ENCODE results near the gene RTTN.

Gene RTTN

DNA sequence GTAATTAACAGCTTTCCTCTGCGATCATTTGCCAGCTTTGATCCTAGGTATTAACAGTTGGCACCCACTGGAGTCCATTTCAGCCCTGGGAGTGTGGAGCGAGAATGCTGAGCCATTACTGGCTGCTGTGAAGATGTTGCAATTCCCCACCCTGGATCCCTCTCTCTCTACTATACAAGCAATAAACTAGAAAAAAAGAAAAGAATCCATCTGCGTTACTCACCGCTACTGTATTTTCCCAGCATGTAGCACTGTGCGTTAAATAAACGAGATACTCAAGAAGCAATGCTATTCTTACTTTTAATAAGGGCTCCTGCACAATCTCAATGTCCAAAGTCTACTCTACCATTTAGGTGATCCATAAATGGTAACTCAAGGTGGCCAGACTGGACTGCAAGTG lies 8.5 kb downstream of the RTTN start:
- no peak for DNase-seq

DNA sequence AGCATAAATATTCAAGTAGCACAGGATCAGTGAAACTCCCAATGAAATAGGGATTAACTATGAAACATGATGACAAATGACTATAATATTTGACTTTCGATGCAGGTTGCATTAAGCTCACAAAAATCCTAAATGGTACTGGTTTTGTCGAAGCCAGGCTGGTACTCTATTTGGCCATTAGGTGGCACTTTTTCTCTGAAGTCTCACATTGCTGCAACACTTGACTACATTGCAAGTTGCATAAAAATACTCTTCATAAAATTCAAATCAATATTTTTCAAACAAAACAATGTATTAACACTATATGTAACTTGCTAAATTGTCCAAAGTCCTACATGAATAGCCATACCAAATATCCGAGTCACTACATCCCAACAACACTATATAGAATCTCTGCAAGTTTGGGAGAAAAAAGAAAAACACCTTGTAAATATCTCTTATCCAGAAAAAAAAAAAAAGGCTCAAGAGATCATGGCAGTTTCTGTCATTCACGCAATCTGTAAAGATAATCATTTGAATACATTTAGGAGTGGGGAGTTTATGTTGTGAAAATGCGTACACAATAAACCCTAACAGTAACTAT lies 9.5 kb downstream of the RTTN start:
- DNase-seq = peak in 1 of 5 experiments; percentile 58

DNA sequence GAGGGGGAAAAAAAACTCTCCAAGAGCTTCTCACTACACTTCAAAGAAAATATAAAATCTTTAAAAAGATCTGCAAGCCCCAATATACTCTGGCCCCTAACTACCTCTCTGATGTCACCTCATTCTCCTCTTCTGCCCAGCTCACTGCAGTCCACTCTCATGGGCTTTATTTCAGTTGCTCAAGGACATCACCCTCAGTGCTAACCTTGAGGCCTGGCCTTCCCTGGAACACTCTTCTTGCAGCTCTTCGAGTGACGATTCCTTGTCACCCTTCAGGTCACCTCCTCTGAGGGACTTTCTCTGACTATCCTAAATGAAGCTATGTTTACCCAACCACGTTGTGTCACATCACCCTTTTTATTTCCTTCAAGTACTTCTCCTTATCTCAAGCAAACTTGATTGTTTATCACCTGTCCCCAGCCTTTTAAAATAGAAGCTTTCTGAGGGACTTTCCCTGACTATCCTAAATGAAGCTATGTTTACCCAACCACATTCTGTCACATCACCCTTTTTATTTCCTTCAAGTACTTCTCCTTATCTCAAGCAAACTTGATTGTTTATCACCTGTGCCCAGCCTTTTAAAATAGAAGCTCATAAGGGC lies 10.4 kb downstream of the RTTN start:
- peak in 1 of 5 experiments; percentile 63 for DNase-seq

DNA sequence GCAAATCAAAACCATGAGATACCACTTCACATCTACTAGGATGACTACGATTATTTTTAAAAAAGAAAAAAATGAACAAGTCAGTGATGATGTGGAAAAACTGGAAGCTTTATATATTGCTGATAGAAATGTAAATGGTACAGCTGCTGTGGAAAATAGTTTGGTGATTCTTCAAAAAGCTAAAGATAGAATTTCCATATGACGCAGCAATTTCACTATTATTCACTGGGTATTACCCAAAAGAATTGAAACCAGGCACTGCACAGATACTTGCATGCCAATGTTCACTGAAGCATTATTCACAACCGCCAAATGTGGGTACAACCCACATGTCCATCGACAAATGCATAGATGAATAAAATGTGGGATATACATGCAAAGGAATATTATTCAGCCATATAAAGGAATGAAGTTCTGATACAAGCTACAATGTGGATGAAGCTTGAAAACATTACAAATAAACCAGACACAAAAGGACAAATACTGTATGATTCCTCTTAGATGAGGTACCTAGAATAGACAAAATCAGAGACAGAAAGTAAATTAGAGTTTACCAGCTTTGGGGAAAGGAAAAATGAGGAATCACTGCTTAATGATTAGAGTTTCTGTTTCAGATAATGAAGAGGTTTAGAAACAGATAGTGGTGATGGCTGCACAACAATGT lies 11.1 kb downstream of the RTTN start:
- DNase-seq = peak in 1 of 5 experiments; percentile 83

DNA sequence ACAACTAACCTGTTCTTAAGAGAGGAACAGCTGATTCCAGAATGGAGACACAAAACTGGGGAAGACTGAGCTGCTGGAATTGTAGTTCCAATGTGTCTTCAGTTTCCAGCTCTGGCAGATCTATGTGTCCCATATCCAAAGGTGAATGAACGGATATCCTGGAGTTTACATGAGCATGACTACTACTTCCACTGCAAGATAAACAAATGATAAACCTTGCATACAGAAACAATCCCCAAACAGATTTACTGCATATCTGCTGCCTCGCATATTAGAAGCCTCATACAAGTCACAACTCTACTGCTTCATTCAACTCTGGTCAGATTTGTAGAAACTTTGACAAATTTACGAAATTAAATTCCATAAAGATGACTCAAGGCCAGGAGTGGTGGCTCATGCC lies 15.0 kb downstream of the RTTN start:
- DNase-seq = no peak

DNA sequence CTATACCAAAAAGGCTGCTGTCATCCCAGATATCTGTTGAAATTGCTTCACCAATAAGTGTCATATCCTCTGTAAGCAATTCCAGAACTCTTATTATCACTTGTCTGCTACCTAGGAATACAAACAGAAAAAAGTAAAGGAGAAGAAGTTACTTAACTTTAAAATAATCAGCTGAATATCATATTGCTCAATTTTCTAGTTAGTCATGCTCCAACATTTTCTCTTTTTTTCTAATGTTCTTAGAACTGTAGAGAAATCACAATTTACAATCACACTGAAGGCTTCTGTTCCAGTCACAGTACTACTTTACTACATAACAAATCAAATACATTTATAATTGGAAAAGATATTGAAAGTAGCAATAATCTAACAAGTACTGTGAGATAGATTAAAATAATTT lies 17.4 kb downstream of the RTTN start:
- no peak for DNase-seq

DNA sequence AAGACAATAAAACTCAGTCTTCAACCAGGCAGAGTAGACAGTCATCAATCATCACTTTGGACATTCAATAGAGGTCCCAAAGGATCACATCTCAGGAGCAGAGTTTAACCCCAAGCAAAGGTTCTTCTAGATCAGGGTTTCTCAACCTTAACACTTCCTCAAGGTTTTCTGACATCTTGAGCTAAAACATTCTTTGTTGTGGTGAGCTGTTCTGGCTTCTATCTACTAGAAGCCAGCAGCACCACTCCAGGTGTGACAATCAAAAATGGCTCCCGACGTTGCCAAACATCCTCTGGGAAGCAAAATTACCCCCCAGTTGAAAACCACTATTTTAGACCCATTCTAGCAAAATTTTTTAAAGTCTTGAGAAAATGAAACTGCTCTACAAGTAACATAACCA lies 22.0 kb downstream of the RTTN start:
- no peak for DNase-seq

DNA sequence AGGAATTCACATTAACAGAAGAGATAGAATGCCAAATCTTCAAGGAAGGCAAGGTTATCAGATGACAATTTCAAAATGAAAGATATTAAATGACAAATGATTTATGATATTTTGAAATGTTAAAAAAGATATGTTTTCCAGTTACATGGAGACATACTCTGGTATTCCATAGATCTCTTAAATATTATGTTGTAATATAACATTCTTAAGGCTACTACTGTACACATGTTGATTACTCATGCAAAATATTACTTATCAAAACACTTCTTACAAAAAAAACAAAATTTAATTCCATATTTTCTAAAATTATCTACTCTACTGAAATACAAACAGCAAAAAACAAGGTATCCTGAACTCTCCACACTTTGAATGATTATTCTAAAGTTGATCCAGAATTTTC lies 22.9 kb downstream of the RTTN start:
- no peak for DNase-seq

DNA sequence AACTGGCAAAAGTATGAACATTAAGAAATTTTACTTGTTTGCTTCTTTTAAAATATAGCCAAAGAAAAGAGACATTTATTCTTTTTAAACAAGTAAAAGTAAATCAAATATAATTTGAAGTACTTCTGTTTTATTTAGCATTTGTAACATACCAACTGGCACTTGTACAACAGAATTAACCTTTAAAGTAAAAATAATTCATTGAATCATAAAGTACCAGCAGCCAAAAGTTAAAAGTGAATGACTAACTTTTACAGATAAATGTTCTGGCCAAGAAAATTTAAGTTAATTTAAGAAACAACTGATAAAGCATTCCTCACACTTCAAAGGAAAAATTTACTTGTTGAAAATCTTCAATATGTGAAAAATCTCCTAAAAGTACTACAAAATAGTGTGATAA lies 23.8 kb downstream of the RTTN start:
- DNase-seq = no peak

DNA sequence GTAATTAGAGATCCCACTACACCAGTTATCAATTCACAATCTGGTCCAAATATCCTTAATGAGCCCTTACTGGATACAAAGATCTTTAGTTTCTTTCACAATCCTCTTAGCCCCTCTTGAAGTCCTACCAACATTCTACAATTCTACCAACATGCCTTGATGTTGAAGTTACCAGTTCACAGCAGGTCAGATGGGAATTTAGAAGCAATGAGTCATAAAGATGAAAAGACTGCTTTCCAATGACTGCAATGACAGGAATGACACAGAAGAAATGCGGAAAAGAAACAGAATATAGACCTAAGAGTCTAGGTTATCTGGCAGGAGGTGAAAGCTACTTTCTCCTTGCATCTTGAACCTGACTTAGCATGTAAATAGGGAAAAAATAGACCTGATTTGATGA lies 24.5 kb downstream of the RTTN start:
- DNase-seq = no peak

DNA sequence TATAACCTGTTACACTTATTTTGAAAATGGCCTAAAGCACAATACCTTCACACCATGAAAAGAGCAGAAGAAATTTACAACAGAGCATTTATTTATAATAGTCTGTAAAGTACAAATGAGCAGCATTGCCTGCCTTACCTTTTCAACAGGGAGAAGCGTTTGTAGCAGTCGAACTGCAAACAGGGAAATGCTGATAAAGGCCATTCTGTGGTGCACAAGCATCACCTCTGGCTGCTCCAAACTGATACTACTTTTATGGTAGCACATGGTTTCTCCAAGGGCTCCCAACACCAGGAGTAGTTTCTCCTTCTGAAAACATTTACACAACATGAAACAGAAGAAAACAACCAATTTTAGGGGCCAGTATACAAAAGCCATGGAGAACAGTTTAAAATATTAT lies 28.9 kb downstream of the RTTN start:
- no peak for DNase-seq

DNA sequence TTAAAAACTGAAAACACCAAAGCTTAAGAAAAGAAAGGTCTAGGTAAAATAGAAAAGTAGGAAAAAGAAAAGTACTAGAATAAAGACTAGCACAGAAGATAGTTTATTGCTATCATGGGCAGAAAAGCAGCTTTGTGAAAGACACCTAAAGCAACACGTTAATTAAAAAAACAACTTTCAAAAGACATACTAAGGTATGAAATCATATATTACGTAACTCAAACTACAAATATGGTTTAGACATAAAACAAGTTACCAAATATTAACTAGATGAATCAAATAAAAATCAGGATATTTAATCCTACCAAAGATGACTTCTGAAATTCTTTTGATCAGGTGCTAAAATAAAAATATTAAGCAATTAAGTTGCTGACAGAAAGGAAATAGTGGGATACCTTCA lies 30.3 kb downstream of the RTTN start:
- DNase-seq = no peak

DNA sequence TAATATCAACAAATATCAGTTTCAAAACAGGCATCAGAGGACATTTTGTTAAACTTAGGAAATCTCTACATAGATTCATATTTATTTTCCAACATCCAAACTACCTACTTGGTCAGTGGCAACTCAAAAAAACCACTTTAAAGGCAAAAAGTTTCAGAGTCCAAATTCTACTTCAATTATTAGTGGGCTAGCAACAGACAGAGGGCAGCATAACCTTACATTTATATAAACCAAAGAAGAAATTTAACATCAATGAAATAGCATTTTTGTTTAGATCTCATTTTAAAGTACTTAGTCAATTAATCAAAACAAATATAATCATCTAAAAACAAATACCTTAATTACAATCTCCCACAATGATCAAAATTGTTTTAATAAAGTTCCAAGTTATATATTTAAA lies 33.3 kb downstream of the RTTN start:
- DNase-seq = no peak

DNA sequence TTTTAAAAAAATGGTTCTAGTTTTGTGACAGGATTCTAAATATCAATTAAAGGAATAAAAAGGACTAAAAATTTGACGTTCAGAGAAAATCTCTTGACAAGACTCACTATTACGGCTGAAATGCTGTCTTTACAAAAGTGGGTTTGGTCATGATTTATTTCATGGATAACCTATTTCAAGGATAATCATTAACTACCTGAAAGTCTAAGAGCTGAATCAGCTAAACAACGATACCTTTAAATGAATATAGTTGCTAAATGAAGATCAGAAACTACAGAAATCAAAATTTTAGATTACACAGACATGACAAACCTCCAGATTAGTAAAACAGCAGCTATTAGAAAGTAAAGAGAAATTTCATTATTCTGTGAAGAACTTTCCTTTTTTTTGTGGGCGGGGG lies 35.7 kb downstream of the RTTN start:
- no peak for DNase-seq

DNA sequence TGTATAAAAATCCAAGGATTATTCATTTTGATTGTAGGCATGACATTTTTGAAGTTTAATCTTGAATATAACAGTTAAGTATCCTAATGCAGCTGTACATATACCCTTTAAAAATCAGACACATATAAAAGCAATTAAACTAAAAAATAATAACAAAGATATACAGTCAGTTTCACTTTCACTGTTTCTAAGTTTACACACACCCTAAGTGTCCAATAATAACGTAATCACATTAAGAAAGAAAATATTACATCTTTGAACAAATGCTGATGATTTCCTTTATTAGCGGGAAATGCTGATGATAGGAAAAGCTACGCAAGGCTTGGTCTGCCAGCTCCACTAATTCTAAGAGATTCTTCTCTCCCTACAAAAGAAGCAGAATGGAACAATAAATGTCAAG lies 38.8 kb downstream of the RTTN start:
- DNase-seq = no peak

DNA sequence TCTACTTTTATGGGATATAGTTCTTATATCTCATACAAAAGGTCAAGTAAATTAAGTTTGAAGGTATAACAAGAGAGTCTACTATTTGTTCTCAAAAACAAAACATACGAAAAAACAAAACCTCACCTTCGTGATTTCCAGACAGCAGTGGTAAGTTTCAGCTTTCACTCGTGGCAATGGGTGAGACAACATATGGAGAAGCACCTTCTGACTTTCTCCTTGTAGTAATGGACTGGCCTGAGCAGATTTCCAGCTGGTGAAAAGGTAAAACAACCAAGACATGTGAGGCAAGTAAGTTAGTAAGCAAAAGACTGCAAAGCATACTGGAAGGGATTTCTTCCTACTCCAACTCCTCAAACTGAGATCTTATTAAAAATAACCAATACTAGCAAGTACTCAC lies 39.6 kb downstream of the RTTN start:
- no peak for DNase-seq

DNA sequence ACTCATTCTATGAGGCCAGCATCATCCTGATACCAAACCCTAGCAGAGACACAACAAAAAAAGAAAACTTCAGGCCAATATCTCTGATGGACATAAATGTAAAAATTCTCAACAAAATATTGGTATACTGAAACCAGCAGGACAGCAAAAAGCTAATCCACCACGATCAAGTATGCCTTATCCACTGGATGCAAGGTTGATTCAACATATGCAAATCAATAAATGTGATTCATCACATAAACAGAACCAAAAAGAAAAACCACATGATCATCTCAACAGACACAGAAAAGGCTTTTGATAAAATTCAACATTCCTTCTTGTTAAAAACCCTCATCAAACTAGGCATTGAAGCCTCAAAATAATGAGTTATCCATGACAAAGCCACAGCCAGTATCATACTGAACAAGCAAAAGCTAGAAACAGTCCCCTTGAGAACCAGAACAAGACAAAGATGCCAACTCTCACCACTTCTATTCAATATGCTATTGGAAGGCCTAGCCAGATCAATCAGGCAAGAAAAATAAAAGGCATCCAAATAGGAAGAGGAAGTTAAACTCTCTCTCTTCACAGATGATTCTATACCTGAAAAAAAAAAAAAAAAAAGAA lies 45.3 kb downstream of the RTTN start:
- DNase-seq = no peak

DNA sequence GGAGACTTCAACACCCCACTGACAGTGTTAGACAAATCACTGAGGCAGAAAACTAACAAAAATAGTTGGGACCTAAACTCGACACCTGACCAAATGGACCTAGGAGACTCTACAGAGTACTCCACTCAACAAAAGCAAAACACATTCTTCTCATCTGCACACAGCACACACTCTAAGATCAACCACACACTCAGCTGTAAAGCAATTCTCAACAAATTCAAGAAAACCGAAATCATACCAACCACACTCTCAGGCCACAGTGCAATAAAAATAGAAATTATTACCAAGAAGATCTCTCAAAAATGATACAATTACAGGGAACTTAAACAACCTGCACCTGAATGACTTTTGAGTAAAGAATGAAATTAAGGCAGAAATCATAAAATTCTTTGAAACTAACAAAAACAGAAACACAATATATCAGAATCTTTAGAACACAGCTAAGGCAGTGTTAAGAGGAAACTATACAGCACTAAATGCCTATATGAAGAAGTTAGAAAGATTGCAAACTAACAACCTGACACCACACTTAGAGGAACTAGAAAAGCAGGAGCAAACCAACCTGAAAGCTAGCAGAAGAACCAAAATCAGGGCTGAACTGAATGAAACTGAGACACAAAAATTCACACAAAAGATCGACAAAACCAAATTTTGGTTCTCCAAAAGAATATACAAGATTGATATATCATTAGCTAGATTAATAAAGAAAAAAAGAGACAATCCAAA lies 46.3 kb downstream of the RTTN start:
- no peak for DNase-seq

DNA sequence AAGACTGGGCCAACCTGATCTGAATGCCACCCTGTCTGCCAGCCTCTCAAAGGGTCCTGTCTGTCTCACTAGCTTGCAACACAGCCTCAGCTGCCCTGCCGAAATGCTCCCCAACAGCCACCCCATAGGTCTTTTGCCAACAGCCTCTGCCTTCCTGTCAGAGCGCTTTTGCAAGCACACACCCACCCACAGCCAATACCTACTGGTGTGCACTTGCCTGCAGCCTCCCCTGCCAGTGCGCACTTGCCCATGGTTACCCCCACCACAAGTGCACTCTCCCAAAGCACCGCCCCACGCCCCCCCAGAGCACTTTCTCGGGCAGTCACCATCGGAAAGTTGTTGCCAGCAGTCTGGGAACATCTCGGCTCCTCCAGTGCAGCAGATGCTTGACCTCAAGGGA lies 48.6 kb downstream of the RTTN start:
- DNase-seq = no peak

DNA sequence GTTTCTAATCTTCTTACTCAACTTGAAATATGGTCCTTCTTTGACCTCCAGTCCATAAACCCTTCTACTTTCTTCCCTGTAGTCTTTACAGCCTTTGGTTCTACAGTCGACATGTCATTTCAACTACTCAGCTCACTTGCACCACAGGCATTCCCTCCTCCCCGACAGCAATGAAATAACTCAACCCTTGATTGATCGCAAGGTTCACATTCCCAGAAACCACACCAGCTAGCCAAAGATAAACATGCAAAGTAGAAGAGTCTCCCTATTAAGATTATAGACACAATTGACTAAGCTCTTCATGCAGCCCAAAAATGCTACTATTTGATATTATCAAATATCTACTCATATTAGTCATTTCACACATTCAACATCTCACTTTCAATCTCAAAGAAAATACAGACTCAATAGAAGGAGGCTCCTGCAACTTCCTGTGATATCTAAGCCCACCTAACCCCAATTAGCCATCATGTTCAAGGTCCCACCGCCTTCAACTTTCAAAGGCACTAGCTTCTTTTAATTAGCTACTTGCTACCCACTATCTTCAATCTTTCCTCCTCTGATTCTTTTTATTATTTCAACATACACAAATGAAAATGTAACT lies 50.8 kb downstream of the RTTN start:
- peak in 1 of 5 experiments; percentile 45 for DNase-seq

DNA sequence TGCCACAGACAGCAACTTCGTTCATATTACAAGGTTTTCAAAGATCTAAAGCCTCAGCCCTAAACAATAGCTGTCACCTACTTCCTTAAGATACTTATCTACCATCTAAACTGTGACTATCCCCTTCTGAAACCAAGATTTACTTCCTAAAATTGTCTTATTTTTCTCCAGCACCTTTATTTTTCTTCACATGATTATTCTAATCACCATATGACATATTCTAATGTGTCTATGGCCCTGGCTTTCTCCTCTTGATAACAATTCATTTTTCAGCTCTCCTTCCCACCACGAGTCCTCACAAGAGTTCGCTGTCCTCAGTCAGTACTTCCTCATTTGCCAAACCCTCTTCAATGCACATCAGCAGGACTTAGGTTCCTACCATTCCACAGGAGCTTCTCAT lies 53.9 kb downstream of the RTTN start:
- DNase-seq = no peak

DNA sequence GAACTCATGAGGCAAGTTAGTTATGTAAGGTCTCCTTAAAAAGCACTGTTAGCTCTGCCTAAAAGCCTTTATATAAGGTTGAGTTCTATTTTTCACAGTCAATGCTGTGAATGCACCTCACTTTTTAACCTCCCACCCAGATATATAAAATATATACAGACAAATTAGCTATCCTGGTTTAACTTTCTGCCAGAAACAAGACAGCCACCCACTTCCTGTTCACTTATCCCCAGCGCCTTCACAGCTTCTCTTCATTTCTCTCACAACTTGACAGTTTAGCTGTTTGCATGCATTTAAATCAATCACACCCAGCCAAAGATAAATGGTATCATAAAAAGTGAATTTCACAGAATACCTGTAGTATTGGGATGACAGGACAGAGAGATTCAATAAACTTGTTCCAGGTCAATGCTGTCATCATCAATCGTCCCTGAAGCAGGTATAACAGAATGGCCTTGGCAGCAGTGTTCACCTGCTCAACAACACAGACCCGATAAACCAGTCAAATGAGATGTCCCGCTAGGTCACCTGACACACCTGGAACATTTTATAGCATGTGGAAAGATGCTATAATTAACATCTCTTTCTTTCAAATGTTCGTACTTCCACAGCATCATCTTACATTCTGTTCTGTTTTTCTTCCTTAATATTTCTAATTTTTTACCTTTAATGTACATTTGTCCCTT lies 55.7 kb downstream of the RTTN start:
- no peak for DNase-seq

DNA sequence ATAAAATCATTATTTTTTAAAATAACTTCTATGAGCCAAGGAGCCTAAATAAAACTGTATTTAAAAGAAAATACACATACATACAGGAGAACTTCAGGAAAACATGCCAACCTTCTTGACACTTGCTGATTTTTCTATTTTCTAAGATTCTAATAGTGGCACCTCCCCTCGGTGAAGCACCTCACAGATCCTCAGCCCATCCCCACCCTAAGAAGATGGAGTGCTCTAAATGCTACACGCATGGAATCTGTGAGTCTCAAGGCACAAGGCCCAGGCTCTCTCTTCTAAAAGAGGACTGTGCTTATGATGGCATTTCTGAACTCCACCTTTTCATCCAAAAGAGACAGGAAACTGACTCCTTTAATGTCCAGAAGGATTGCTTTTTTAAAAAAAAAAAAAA lies 56.3 kb downstream of the RTTN start:
- no peak for DNase-seq

Measured in T-helper 2 cell (primary cell).